ENCODE data around the gene TBL1X. TPM values are rescaled to one million over a fixed set of nuclear protein-coding genes. Genes with fewer than 3 reads are reported as not detected.

The TBL1X gene
- total and polyA plus RNA-seq, 2 donors (not counting 3 experiments of a cell fraction or from before 2014, with no cell fraction given) = 8.7 to 25.3 TPM

DNA sequence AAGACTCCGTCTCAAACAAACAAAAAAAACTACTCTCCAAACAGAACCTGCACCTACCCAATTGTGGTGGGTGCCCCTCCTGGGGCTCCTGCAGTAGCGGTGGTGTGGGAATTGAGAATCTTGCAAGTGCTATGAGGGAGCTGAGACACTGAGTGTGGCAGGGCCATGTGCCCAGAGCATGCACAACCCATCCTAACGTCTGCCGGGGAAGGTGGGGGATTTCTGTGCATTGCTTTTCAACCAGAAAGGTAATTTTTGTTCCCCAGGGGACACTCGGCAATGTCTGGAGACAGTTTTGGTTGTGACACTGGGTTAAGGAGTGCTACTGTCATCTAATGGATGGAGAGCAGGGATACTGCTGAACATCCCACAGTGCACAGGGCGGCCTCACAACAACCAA is 35.7 kb downstream of the TBL1X start:
- Histone ChIP-seq H3K27me3 (ENCODE audit: control insufficient read depth in 2 of 2, insufficient read depth in 2 of 2, low read length in 2 of 2) (no peaks in the 10 kb centered on the region), H4K20me1 (replicated peaks; ENCODE audit: control insufficient read depth, extremely low read depth, insufficient read depth, low read length) (no peaks in the 10 kb centered on the region), H3K4me1 (ENCODE audit: control insufficient read depth, extremely low read depth, insufficient read depth, low read length) (no peaks in the 10 kb centered on the region), H3K4me2 (ENCODE audit: insufficient read depth, low read length) (no peak overlapping the region), H3K27ac (ENCODE audit: insufficient read depth, low read depth, low read length) (no peak overlapping the region), H2AFZ (ENCODE audit: low read depth, low read length) (no peak overlapping the region), H3K9me1 (replicated peaks; ENCODE audit: control insufficient read depth, extremely low read depth, insufficient read depth, low read length) (no peaks in the 10 kb centered on the region), H3K79me2 (ENCODE audit: control insufficient read depth, insufficient read depth, low read length) (peaks cover 16% of the 10 kb centered on the region), H3K9ac (replicated peaks; ENCODE audit: extremely low read depth, insufficient read depth, low read length) (no peak overlapping the region), H3K36me3 (ENCODE audit: control insufficient read depth in 2 of 2, extremely low read depth in 1 of 2, insufficient read depth in 2 of 2, low read length in 2 of 2) (no peaks in the 10 kb centered on the region), H3K4me3 (replicated peaks in 1 of 3; ENCODE audit: insufficient read depth in 1 of 3, low read depth in 1 of 3, low read length in 3 of 3) (no peak overlapping the region), H3K9me3 (replicated peaks; ENCODE audit: control insufficient read depth, insufficient read depth, low read length) (no peaks in the 10 kb centered on the region)
- ChIA-PET POLR2A (no interaction called here), CTCF (interaction anchor here (0.6 kb wide), 1 partner anchor 145 kb away, joined by 4 read pairs; no protein-coding TSS in a partner anchor)
- peak; percentile 40 for FAIRE-seq
- BruUV-seq (replicated peaks) = no TSS peak
- intact Hi-C loops (cut with micrococcal nuclease) (no loop called here), dilution Hi-C loops (cut with MboI; ENCODE audit: extremely low pct_ligation_motif_present, low sequenced_read_pairs) (no loop called here)
- TF ChIP-seq EZH2 (IDR thresholded peaks at IDR 0.05; ENCODE audit: borderline replicate concordance, low read depth, low read length, severe bottlenecking) (no peak), POLR2AphosphoS5 (IDR thresholded peaks at IDR 0.05; ENCODE audit: insufficient read depth, low read depth, low read length) (no peak), FOS (IDR thresholded peaks at IDR 0.05; ENCODE audit: borderline replicate concordance, insufficient read depth, low read length) (no peak), JUN (IDR thresholded peaks at IDR 0.05; ENCODE audit: borderline replicate concordance, insufficient read depth, insufficient read length, low read depth) (no peak), GATA2 (IDR thresholded peaks at IDR 0.05; ENCODE audit: insufficient read depth, insufficient read length, low read depth, low read length) (no peak), POLR2A (IDR thresholded peaks at IDR 0.05; ENCODE audit: low read depth, low read length) (no peak), MYC (IDR thresholded peaks at IDR 0.05; ENCODE audit: low read depth, low read length) (no peak)
- TF ChIP-seq, protein P1, sequence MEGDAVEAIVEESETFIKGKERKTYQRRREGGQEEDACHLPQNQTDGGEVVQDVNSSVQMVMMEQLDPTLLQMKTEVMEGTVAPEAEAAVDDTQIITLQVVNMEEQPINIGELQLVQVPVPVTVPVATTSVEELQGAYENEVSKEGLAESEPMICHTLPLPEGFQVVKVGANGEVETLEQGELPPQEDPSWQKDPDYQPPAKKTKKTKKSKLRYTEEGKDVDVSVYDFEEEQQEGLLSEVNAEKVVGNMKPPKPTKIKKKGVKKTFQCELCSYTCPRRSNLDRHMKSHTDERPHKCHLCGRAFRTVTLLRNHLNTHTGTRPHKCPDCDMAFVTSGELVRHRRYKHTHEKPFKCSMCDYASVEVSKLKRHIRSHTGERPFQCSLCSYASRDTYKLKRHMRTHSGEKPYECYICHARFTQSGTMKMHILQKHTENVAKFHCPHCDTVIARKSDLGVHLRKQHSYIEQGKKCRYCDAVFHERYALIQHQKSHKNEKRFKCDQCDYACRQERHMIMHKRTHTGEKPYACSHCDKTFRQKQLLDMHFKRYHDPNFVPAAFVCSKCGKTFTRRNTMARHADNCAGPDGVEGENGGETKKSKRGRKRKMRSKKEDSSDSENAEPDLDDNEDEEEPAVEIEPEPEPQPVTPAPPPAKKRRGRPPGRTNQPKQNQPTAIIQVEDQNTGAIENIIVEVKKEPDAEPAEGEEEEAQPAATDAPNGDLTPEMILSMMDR (IDR thresholded peaks at IDR 0.05; ENCODE audit: extremely low read depth in 1 of 2, insufficient read depth in 1 of 2, low read depth in 1 of 2, low read length in 2 of 2) = no peak
- TF ChIP-seq, protein P2, sequence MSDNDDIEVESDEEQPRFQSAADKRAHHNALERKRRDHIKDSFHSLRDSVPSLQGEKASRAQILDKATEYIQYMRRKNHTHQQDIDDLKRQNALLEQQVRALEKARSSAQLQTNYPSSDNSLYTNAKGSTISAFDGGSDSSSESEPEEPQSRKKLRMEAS (IDR thresholded peaks at IDR 0.05; ENCODE audit: insufficient read depth, insufficient read length) = no peak
- DNase-seq (ENCODE audit: low read depth, low spot score) = no peak

All from endothelial cell of umbilical vein (primary cell).